Stimulated activated CD4-positive, alpha-beta T cell treated with anti-CD3 and anti-CD28 coated beads, TNF-alpha, amount 100 ng/mL, for 4 hours (primary cell): ENCODE results near the gene CDH4.
"Not testable (repeated sequence)": the region's sequence is repeated elsewhere in the genome, so short reads cannot be mapped to it uniquely, and the experiment has no call there.

Experiments used
- DNase-seq, 3 experiments: peaks; one replicate each; pipeline ENCODE4 v3.0.0-alpha.2; 2020; ENCODE audit warnings: low read depth in 3 of 3

The CDH4 gene

DNA sequence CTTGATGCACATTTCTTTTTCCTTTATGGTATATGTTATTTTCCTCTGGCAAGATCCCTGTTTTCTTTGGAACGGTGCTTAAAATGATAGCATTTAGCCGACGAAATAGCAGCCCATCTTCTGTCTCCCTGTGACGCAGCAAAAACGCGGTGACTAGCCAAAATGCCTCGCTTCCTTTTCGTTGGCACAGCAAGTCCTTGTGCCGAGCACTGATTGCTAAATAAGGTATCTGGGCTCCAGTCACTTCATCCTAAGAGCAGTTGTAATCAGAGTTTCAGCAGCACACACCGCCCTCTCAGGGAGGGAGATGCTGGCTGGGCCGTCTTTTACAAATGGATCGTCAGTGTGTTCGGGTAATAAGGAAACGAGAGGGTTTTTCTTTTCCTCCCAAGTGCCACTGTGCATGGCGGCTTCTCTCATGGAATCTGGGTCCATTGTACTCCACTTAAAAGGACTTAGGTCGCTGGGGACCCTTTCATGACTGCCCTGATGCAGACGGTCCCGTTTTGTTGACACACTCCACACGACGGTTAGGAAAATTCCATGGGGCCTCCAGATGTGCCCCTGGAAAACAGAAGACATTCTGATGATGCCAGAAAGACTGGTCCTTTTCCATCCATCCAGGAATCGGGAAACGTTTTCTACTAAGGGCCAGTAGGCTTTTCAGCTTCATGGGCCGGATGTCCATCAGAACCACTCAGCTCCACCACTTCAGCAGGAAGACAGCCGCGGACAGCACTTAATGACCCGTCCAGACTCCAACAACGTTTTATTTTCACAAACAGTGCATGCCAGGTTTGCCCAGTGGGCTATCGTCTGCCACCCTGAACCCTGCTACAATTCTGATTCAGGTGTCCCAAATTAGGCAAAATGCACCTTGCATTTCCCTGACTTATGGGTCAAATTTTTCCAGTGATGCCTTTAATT, 185.5 kb downstream of the CDH4 start:
- no peak for DNase-seq

GRCh38 chr20:61438285-61438684, 186.2 kb downstream of the CDH4 start:
- DNase-seq, result no peak

DNA sequence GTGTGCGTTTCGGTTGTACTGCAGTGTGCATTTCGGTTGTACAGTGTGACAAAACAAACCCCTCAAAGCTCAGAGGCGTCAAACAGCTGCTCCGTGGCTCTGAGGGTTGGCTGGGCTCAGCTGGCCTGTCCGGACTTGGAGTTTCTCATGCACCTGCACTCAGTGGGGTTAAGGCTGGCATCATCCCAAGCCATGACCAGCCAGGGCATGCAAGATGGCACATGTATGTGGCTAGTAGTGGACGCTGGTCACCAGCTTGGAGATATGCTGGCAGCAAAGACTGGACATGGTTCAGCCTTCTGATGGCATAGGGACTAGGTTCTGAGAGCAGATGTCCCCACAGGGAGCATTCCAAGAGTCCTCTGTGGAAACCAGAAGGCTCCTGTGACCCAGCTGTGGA, 187.2 kb downstream of the CDH4 start:
- no peak for DNase-seq

DNA sequence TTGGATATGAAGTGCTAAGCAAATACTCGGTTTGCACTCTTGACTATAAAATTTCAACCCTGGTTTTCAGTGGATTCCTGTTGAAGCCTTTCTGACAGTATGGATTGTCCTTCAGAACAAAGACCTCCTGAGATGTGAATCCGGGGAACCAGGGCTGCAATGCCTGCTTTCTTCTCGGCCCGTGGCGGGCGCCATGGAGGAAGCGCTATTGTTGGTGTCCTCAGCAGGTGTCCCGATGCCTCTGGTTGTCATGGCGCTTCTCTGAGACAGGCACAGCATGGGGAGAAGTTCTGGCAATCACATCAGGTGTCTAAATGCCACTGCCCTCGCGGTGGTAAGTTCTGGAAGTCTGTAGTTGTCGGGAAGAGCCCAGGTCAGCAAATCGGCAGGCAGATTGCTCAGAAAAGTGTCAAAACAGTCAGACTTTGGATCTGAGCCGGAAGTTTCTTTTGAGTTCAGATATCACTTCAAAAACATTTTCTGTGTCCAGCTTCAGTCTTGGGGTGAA, 188.5 kb downstream of the CDH4 start:
- DNase-seq, result no peak

- DNase-seq, result no peak
Measured at GRCh38 chr20:61441537-61441936, 189.5 kb downstream of the CDH4 start.

DNA sequence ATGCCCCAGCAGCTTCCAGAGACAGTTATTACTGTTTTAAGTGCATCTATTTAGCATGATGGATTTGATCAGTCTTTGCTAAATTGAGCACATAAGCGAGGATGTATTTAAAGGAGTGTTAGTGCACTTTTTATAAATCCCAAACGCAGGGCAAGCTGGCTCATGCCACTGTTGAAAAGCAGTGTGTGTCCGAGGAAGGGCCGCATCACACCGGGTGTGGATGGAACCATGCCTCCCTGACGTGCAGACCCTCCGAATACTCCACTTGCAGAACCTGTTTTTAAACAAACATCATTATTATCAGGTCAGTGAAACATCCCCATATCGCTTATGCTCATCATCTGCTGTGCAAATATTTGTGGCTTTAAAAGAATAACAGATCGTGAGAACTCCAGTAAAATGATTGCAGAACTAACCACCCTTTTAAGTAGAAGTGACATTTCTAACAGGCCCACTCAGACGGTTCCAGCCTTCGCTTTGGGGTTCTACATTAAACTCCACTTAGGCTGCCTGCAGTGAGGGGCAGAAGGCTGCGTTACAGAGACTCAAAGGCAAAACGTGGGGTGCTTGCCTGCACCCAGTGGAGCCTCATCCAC, 190.1 kb downstream of the CDH4 start:
- DNase-seq, result no peak

GRCh38 chr20:61442718-61443117, 190.7 kb downstream of the CDH4 start:
- DNase-seq, result no peak

GRCh38 chr20:61443443-61444126, 191.5 kb downstream of the CDH4 start:
- DNase-seq, result no peak

DNA sequence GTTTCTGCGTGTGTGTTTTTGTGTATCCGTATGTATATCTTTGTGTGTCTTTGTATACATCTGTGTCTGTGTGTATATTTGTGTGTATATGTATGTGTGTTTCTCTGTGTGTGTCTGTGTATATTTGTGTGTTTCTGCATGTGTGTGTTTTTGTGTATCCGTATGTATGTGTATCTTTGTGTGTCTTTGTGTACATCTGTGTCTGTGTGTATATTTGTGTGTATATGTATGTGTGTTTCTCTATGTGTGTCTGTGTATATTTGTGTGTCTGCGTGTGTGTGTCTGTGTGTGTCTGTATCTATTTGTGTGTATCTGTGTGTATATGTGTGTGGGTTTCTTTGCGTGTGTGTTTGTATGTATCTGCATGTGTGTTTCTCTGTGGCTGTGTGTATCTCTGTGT, 192.6 kb downstream of the CDH4 start:
- DNase-seq, result no peak

DNA sequence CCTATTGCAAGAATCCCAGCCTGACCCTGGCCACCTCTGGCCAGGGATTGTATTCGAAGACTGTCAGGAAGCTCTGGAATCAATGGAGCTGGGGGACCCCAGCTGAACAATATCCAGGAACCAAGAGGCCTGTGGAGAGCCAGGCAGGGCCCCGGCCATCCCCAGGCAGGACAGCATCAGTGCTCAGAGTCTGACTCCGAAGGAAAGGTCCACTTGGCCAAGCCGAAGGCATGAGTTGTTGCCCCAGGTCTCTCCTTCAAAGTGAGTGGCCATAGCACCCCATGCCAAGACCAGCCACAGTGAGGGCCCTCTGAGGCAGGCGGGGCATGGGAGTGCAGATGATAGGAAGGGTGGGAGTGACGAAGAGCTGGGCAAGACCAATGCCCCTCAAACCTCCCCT, 193.1 kb downstream of the CDH4 start:
- no peak for DNase-seq

DNA sequence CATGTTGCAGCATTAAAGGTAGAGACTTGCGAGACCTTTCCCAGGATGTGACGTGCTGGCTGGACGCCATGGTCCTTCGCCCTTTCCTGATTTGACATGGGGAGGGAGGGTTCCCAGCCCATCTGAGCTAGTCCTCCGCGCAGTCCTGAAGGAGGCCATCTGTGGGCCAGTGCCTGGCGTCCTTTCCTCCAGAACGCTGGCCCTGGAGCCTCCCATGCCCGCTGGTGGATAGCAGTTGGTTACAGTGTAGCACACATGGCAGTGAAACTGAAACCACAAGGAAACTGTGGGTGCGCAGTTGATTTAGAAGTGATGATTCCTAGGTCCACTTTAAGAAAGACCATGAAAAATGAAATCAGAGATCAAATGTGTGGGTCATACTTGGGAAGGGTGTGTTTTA, 193.7 kb downstream of the CDH4 start:
- no peak for DNase-seq

DNA sequence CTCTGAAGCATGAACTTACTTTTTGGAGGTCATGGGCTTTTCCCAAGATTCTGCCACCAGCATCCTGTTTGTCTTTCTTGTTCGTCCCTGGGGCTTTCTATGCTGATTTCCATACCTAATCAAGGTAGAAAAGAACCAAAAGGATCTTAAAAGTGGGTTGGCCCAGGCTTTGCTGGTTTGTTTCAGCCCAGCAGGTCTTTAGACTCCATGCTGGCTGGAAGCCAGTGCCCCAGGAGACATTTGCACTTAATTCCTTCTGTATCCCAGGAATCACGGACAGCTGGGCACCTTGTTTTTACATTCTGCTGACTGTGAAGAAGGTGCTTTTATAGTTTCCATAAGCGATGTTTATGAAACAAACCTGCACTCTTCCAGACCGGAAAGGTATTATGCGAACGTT, 195.9 kb downstream of the CDH4 start:
- DNase-seq, result no peak

- DNase-seq, result no peak
Measured at GRCh38 chr20:61448386-61448785, 196.3 kb downstream of the CDH4 start.

DNA sequence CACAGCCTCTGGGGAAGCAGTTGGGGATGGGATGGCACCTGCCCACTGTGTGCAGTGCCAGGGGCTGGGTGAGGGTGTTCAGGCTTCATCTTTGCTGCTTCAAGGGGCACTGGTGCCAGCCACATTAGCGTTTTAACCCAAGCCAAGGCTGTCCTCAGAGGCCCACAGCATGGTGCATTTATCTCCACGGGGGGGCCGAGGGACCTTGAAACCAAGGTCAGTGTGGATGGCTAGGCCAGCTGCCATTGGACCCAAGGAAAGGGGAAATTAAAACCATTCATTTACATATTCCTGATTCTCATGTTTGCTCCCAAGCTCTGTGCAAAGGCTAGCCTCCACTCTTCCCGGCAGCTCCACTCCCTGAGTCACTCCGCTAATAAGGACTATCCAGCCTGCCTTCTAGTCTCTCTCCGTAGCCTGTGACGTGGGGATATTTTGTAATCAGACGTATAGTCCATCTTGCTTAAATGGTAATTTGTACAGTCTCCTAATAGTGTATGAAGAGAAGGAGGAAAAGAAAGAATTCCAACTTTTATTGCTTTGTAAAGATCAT, 197.1 kb downstream of the CDH4 start:
- no peak for DNase-seq

DNA sequence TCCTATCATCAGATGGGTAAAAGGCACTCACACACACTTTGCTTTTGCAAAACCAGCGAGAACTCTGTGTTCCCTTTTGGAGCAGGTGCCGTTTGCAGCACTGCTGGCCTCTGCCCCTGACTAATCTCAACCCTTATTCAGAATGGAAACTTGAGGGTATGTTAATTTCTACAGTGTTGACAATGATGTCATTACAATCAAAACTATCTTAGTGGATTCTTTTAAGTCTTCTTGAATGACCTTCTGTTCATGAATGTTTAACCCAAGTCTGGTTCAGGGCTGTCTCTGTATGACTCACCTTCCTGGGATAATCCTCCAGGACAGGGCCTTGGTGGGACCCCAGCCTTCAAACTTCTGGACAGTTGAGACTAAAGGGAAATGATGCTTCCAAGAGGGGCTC, 197.9 kb downstream of the CDH4 start:
- DNase-seq, result no peak

GRCh38 chr20:61450549-61450948, 198.5 kb downstream of the CDH4 start:
- DNase-seq, result no peak

- DNase-seq, result no peak
Measured at GRCh38 chr20:61451009-61451408, 198.9 kb downstream of the CDH4 start.

DNA sequence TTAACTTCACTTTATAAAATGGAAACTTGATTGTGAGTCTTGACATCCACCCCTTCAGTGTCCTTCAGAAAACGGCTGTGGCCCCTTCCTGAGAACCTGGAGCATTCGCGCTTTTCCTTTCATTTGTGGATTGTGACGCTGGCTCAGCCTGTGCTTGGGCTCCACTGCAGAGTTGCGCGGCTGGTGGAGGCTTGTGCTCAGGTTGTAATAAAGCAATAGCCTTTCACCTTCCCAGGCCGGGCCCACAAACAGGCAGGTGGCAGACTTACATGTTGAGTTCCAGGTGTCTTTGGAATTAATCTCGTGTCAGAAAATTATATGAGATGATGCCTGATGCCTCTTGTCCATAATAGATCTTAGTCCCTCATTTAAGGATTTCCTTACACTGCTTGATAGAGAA, 199.9 kb downstream of the CDH4 start:
- DNase-seq, result no peak

- no peak for DNase-seq
Measured at GRCh38 chr20:61453219-61453618, 201.2 kb downstream of the CDH4 start.

DNA sequence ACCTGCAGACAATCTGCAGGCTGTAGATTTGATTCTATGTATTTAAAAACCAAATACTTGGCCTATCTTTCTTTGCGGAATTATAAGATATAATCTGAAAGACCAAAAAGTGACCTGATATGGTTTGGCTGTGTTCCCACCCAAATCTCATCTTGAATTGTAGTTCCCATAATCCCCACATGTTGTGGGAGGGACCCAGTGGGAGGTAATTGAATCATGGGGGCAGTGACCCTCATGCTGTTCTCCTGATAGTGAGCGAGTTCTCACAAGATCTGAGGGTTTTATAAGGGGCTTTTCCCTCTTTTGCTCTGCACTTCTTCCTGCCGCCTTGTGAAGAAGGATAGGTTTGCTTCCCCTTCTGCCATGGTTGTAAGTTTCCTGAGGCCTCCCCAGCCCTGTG, 201.6 kb downstream of the CDH4 start:
- DNase-seq, result not testable (repeated sequence)

DNA sequence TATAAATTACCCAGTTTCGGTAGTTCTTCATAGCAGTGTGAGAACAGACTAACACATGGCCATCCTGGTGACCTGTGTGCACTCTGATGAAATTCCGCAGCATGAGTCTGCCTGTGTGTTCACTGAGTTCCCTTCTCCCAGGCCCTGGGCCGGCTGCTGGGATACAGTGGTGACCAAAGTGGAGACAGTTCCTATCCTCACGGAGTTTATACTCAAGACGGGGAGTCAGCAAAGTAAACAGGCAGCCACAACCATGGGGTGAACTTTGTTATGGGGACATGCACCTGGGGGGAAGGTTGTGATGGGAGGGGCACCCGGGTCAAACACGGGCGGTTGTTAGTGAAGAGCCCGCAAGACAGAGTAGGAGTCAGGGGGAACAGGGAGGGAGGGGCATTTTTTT, 202.0 kb downstream of the CDH4 start:
- DNase-seq, result no peak

DNA sequence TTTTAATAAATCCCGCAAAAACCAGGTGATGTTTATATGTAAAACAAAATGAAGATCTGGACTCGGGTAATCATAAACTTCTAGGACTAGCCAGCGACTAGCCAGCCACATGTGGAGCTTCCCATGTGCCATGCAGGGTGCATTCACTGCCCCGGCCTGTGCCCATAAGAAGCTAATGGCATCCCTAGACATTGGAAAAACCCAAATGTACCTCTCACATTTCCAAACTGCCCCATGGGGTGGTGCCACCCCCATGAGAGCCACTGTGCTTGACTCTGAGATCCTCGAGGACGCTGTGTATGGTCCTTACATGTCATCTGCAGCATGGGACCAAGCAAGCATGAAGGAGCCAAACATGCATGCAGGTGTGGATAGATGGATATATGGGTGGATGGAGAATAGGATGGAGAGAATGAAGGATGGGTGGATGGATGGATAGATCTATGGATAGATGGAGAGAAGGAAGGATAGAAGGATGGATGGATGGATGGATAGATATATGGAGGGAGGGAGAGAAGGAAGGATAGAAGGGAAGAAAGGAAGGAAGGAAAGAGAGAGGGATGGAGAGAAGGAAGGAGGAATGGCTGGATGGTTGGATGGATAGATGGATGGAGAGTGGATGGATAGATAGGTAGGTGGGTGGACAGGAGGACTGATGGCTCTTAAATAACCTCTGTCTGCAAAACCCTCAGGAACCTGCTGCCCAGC, 203.6 kb downstream of the CDH4 start:
- no peak for DNase-seq
